H1 (cell line): ENCODE measurements around the gene PPM1L. TPM values are rescaled to one million over a fixed set of nuclear protein-coding genes. Genes with fewer than 3 reads are reported as not detected.

Experiments used
- CTCF ChIA-PET: fragments of 300-600 bp; sonication (Branson Sonifier 250); formaldehyde crosslinking; loops from one replicate; lab custom pipeline; 2021; ENCODE audit not compliant: partially characterized antibody; lab: Charles Lee
- POLR2A ChIA-PET: fragments of 300-600 bp; sonication (Branson Sonifier 250); formaldehyde crosslinking; loops from one replicate; lab custom pipeline; 2021; ENCODE audit warnings: inconsistent platforms; ENCODE audit not compliant: partially characterized antibody; lab: Charles Lee
- DNase-seq, 2 experiments: peaks; one replicate each; pipeline versions ENCODE4 v3.0.0 to v3.0.0-alpha.2; 2010 to 2022; ENCODE audit warnings: low spot score in 2 of 2, low read depth in 1 of 2, mixed read lengths in 1 of 2
- FAIRE-seq: peaks from 2 replicates; lab custom pipeline; 2011; peaks lifted over from hg19 to GRCh38; lab: Jason Lieb, UNC
- H2AFZ ChIP-seq: 2 replicates; pipeline ENCODE4 v1.8.1; 2012; ENCODE audit warnings: low read length, inconsistent platforms
- H2AK5ac ChIP-seq: 2 replicates; pipeline ENCODE4 v1.6.1; 2013; ENCODE audit warnings: low read depth, low read length
- H2BK120ac ChIP-seq: replicated peaks from 2 replicates; pipeline ENCODE3; 2013; ENCODE audit warnings: low read depth, low read length, inconsistent platforms
- H2BK12ac ChIP-seq: 2 replicates; pipeline ENCODE4 v1.6.1; 2013; ENCODE audit warnings: low read depth, low read length
- H2BK15ac ChIP-seq: 2 replicates; pipeline ENCODE4 v1.6.1; 2013; ENCODE audit warnings: low read length
- H2BK20ac ChIP-seq: 2 replicates; pipeline ENCODE4 v1.6.1; 2013; ENCODE audit warnings: low read length
- H2BK5ac ChIP-seq: 2 replicates; pipeline ENCODE4 v1.6.1; 2013; ENCODE audit warnings: low read depth, low read length
- H3K14ac ChIP-seq: 2 replicates; pipeline ENCODE4 v1.6.1; 2013; ENCODE audit warnings: inconsistent platforms; ENCODE audit not compliant: insufficient read length
- H3K18ac ChIP-seq: 2 replicates; pipeline ENCODE4 v1.6.1; 2013; ENCODE audit warnings: low read length; ENCODE audit errors: extremely low read depth
- H3K23ac ChIP-seq: 2 replicates; pipeline ENCODE4 v1.6.1; 2013; ENCODE audit warnings: inconsistent platforms; ENCODE audit not compliant: insufficient read length
- H3K23me2 ChIP-seq: 2 replicates; pipeline ENCODE4 v1.6.1; 2013; ENCODE audit warnings: low read depth, low read length
- H3K27ac ChIP-seq: 2 replicates; pipeline ENCODE4 v1.6.1; 2011; ENCODE audit warnings: low read depth, low read length, inconsistent platforms
- H3K27me3 ChIP-seq, 4 experiments: replicated peaks in 1 of 4; 1 replicate in 1 of 4; 2 replicates in 3 of 4; pipeline versions ENCODE4 v1.6.1 to v1.8.1; 2011 to 2013; ENCODE audit warnings: low read length in 3 of 4, mild to moderate bottlenecking in 3 of 4, inconsistent platforms in 2 of 4, mixed read lengths in 2 of 4, moderate library complexity in 1 of 4; ENCODE audit not compliant: control insufficient read depth in 3 of 4, insufficient read depth in 3 of 4; ENCODE audit errors: extremely low read depth in 1 of 4
- H3K36me3 ChIP-seq, 4 experiments: 2 replicates each; pipeline versions ENCODE4 v1.6.1 to v1.8.1; 2011 to 2013; ENCODE audit warnings: mild to moderate bottlenecking in 4 of 4, low read length in 3 of 4, moderate library complexity in 2 of 4, control low read depth in 1 of 4, inconsistent platforms in 1 of 4; ENCODE audit not compliant: insufficient read depth in 4 of 4, control insufficient read depth in 2 of 4
- H3K4ac ChIP-seq: replicated peaks from 2 replicates; pipeline ENCODE3; 2013; ENCODE audit warnings: low read length, low read depth, mixed read lengths, inconsistent platforms; ENCODE audit not compliant: insufficient read length
- H3K4me1 ChIP-seq, 4 experiments: replicated peaks in 1 of 4; 1 replicate in 1 of 4; 2 replicates in 3 of 4; pipeline versions ENCODE4 v1.6.1 to v1.8.1; 2011 to 2013; ENCODE audit warnings: low read length in 3 of 4, inconsistent platforms in 2 of 4, mixed read lengths in 1 of 4; ENCODE audit not compliant: insufficient read depth in 4 of 4, control insufficient read depth in 3 of 4
- H3K4me2 ChIP-seq, 2 experiments: 2 replicates each; pipeline versions ENCODE4 v1.6.1 to v1.8.1; 2011 to 2013; ENCODE audit warnings: low read depth in 2 of 2, low read length in 2 of 2, control low read depth in 1 of 2, inconsistent platforms in 1 of 2, mild to moderate bottlenecking in 1 of 2; ENCODE audit not compliant: insufficient read depth in 1 of 2
- H3K4me3 ChIP-seq, 4 experiments: fragments of 200-600, 300-600 bp in 1 of 4; sonication (generic), shearing (Covaris generic), sonication (Bioruptor Twin) in 1 of 4; 2 replicates each; pipeline versions ENCODE4 v1.5.1 to v1.8.1; 2011 to 2016; ENCODE audit warnings: low read length in 4 of 4, low read depth in 3 of 4, control low read depth in 2 of 4, inconsistent platforms in 2 of 4, mild to moderate bottlenecking in 2 of 4, mixed read lengths in 1 of 4, moderate library complexity in 1 of 4; ENCODE audit not compliant: insufficient read depth in 2 of 4; ENCODE audit errors: extremely low read depth in 1 of 4
- H3K56ac ChIP-seq: replicated peaks from 2 replicates; pipeline ENCODE3; 2013; ENCODE audit warnings: low read depth, mild to moderate bottlenecking, mixed read lengths, low read length, inconsistent platforms; ENCODE audit not compliant: insufficient read length
- H3K79me1 ChIP-seq: 2 replicates; pipeline ENCODE4 v1.6.1; 2013; ENCODE audit warnings: low read depth, low read length, control low read depth
- H3K79me2 ChIP-seq, 2 experiments: 2 replicates each; pipeline versions ENCODE4 v1.6.1 to v1.8.1; 2012 to 2013; ENCODE audit warnings: low read length in 2 of 2, mild to moderate bottlenecking in 2 of 2, inconsistent platforms in 1 of 2; ENCODE audit not compliant: insufficient read depth in 2 of 2, control insufficient read depth in 1 of 2
- H3K9ac ChIP-seq, 4 experiments: replicated peaks in 1 of 4; 1 replicate in 1 of 4; 2 replicates in 3 of 4; pipeline versions ENCODE4 v1.6.1 to v1.8.1; 2011 to 2013; ENCODE audit warnings: low read depth in 3 of 4, low read length in 3 of 4, control low read depth in 2 of 4, mild to moderate bottlenecking in 2 of 4, moderate library complexity in 2 of 4, inconsistent platforms in 1 of 4; ENCODE audit errors: extremely low read depth in 1 of 4
- H3K9me3 ChIP-seq, 2 experiments: 2 replicates each; pipeline versions ENCODE4 v1.6.1 to v1.8.1; 2012 to 2013; ENCODE audit warnings: mild to moderate bottlenecking in 2 of 2, moderate library complexity in 2 of 2, control low read depth in 1 of 2, inconsistent platforms in 1 of 2, low read depth in 1 of 2, low read length in 1 of 2, mixed read lengths in 1 of 2; ENCODE audit not compliant: insufficient read depth in 2 of 2
- H4K20me1 ChIP-seq, 2 experiments: replicated peaks in 1 of 2; 2 replicates each; pipeline versions ENCODE3 to v1.8.1; 2011 to 2013; ENCODE audit warnings: inconsistent platforms in 2 of 2, low read length in 2 of 2, mild to moderate bottlenecking in 1 of 2; ENCODE audit not compliant: insufficient read depth in 2 of 2, control insufficient read depth in 1 of 2
- H4K5ac ChIP-seq: 2 replicates; pipeline ENCODE4 v1.6.1; 2013; ENCODE audit warnings: low read length, low read depth, mixed read lengths, inconsistent platforms; ENCODE audit not compliant: insufficient read length
- H4K8ac ChIP-seq: 2 replicates; pipeline ENCODE4 v1.8.0; 2013; ENCODE audit warnings: mild to moderate bottlenecking, moderate library complexity, low read length, inconsistent platforms; ENCODE audit not compliant: insufficient read depth; ENCODE audit errors: extremely low read depth
- H4K91ac ChIP-seq: replicated peaks from 2 replicates; pipeline ENCODE3; 2013; ENCODE audit warnings: low read length, mixed read lengths, inconsistent platforms; ENCODE audit not compliant: insufficient read length
- ATF2 ChIP-seq: IDR thresholded peaks from 2 replicates; pipeline ENCODE4 v1.6.1; 2012; ENCODE audit warnings: low read length, inconsistent platforms
- CBX5 ChIP-seq: fragments of 300-800, 300-1000 bp; sonication (generic); IDR thresholded peaks from 2 replicates; pipeline ENCODE4 v1.7.1; 2016; ENCODE audit warnings: antibody characterized with exemption, low read length, low read depth
- CEBPB ChIP-seq: IDR thresholded peaks from 2 replicates; pipeline ENCODE4 v1.6.1; 2012; ENCODE audit warnings: low read depth, low read length
- CHD1 ChIP-seq: IDR thresholded peaks from 2 replicates; pipeline ENCODE4 v1.6.1; 2012; ENCODE audit warnings: low read depth, low read length, improper control_type of control experiment
- EP300 ChIP-seq, 2 experiments: IDR thresholded peaks; 1 replicate in 1 of 2; 2 replicates in 1 of 2; pipeline ENCODE4 v1.6.1; 2011 to 2012; ENCODE audit warnings: low read depth in 2 of 2, low read length in 2 of 2, mild to moderate bottlenecking in 2 of 2, borderline replicate concordance in 1 of 2, inconsistent platforms in 1 of 2, moderate library complexity in 1 of 2
- KDM1A ChIP-seq: fragments of 200-600, 300-600 bp; sonication (generic); IDR thresholded peaks from 2 replicates; pipeline ENCODE4 v1.7.1; 2016; ENCODE audit warnings: mild to moderate bottlenecking, low read length, borderline replicate concordance
- MAFK ChIP-seq: IDR thresholded peaks from 2 replicates; pipeline ENCODE4 v1.6.1; 2012; ENCODE audit warnings: low read depth, mild to moderate bottlenecking, improper control_type of control experiment, low read length
- MAX ChIP-seq: IDR thresholded peaks from 2 replicates; pipeline ENCODE4 v1.6.1; 2012; ENCODE audit warnings: inconsistent platforms
- POU5F1 ChIP-seq: IDR thresholded peaks from 2 replicates; pipeline ENCODE4 v1.6.1; 2011; ENCODE audit warnings: low read depth, mild to moderate bottlenecking, low read length, moderate library complexity
- SP4 ChIP-seq: IDR thresholded peaks from 2 replicates; pipeline ENCODE4 v1.6.1; 2012; ENCODE audit warnings: low read length, inconsistent platforms
- TAF1 ChIP-seq: IDR thresholded peaks from 2 replicates; pipeline ENCODE4 v1.6.1; 2011; ENCODE audit warnings: mild to moderate bottlenecking, low read depth, low read length
- TEAD4 ChIP-seq: IDR thresholded peaks from 2 replicates; pipeline ENCODE4 v1.6.1; 2012; ENCODE audit warnings: low read depth, low read length, inconsistent platforms, mixed read lengths
- WGBS, 2 experiments: shearing (Covaris generic) in 1 of 2; methylation state at CpG; one replicate each; pipeline versions ENCODE4 v1.1.6 to v1.1.7; 2013 to 2015; ENCODE audit warnings: low lambda C conversion rate in 2 of 2, mixed read lengths in 2 of 2, inconsistent platforms in 1 of 2, low coverage in 1 of 2, missing lambda C conversion rate in 1 of 2; ENCODE audit not compliant: insufficient replicate concordance in 2 of 2, insufficient coverage in 1 of 2, insufficient read length in 1 of 2; ENCODE audit errors: extremely low coverage in 1 of 2, missing lambda C conversion rate in 1 of 2; 5-methylcytosine and 5-hydroxymethylcytosine counted together
- polyA plus RNA-seq, 7 experiments: library from polyadenylated mRNA; depleted of rRNA in 3 of 7; stranded (reverse) in 5 of 7; unstranded in 2 of 7; fragments of >200 nt in 5 of 7; fragments of 200-250 nt in 2 of 7; gene quantifications; 1 replicate in 5 of 7; 2 replicates in 1 of 7; 4 replicates in 1 of 7; pipeline versions ENCODE4 v1.2.1 to v1.2.3, GENCODE V29; 2011 to 2013; ENCODE audit warnings: missing spikeins in 2 of 7, mixed read lengths in 2 of 7
- total RNA-seq: library from RNA; stranded (reverse); fragmentation: NEBNext Ultra II Directional; extraction: Animal tissue kit (Norgen Biotek cat#: 25700); gene quantifications from 2 replicates; pipeline ENCODE4 v1.2.1, GENCODE V29; 2021

Gene PPM1L
- total and polyA plus RNA-seq, 2 of the 8 experiments (the other 6 are each of a cell fraction or from before 2014, with no cell fraction given): 2.8 to 18.1 TPM

- H3K9me3 ChIP-seq: no peaks in the 10 kb centered on the region
- POLR2A ChIA-PET: no interaction called here
- no peak overlapping the region for H4K91ac ChIP-seq
- H2AFZ ChIP-seq: no peak overlapping the region
- H3K27ac ChIP-seq: no peak overlapping the region
- H3K23ac ChIP-seq: no peak overlapping the region
- no peak overlapping the region for H2BK15ac ChIP-seq
- peaks cover 0 to 3% of the 10 kb centered on the region in 2 experiments; a peak in 2 of 4 replicates for H3K79me2 ChIP-seq
- no peaks in the 10 kb centered on the region for H3K23me2 ChIP-seq
- no peaks in the 10 kb centered on the region for H3K36me3 ChIP-seq
- H3K14ac ChIP-seq: no peak overlapping the region
- H3K18ac ChIP-seq: no peak overlapping the region
- no peaks in the 10 kb centered on the region; the same call in none of the 2 replicates for H3K79me1 ChIP-seq
- no peaks in the 10 kb centered on the region for H4K20me1 ChIP-seq
- H3K27me3 ChIP-seq: no peaks in the 10 kb centered on the region
- no peak overlapping the region for H2BK12ac ChIP-seq
- no peak overlapping the region for H2BK5ac ChIP-seq
- H2AK5ac ChIP-seq: no peak overlapping the region
- H2BK120ac ChIP-seq: no peak overlapping the region
- H4K8ac ChIP-seq: no peak overlapping the region
- CTCF ChIA-PET: no interaction called here
- no peak overlapping the region for H3K56ac ChIP-seq
- H3K9ac ChIP-seq: no peak overlapping the region
- 100% methylated on average over 1 of the region's 1 CpG; no CpG with 5 or more reads in 1 of the 2 experiments for whole genome bisulfite sequencing, 2 experiments
- H3K4me2 ChIP-seq: no peak overlapping the region
- H3K4ac ChIP-seq: no peak overlapping the region
- FAIRE-seq: no peak
- H4K5ac ChIP-seq: no peak overlapping the region
- TF ChIP-seq KDM1A: no peak
- TF ChIP-seq TEAD4: no peak
- no peak for TF ChIP-seq CBX5
- TF ChIP-seq SP4: no peak
- TF ChIP-seq CHD1: no peak
- TF ChIP-seq MAX: no peak
- no peak for TF ChIP-seq CEBPB
- no peak for TF ChIP-seq EP300 (IDR thresholded peaks at IDR 0.05; ENCODE audit: borderline replicate concordance in 1 of 2, low read depth in 2 of 2, low read length in 2 of 2)
- TF ChIP-seq TAF1: no peak
- no peak for TF ChIP-seq POU5F1
- TF ChIP-seq MAFK: no peak
- TF ChIP-seq ATF2: no peak
- H3K4me3 ChIP-seq: no peak overlapping the region
- no peak overlapping the region for H2BK20ac ChIP-seq
- peaks cover 0 to 3% (median 0%) of the 10 kb centered on the region in 4 experiments; a peak in 1 of 7 replicates for H3K4me1 ChIP-seq
- no peak for DNase-seq
These were observed 22.4 kb downstream of the PPM1L start for GRCh38 chr3:160778480-160778879.
